NCI-H1436 (cell line): Measurements from ENCODE around the gene SPO11.
"Not testable (repeated sequence)": the region's sequence is repeated elsewhere in the genome, so short reads cannot be mapped to it uniquely, and the experiment has no call there.

Experiments
- DNase-seq: peaks from one replicate; lab custom pipeline; 2025; lab: John Stamatoyannopoulos, UW

SPO11 gene

DNA sequence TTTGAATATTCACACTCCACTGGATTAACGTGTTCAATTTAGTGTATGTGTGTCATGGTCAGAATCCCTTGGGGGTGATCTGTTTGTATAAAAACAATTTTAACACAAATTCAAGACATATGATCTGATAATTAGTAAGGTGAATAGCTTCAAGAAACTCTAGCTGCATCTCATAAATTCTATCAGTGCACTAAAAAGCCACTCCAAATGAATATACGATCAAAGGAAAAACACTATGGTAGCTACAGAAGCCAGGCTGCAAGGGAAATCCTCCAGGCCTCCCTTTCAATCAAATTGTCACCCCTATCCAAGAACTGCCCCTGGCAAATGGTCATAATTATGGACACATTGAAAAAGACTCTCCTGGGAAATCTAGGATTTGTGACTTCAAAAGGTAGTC lies 12.1 kb downstream of the SPO11 start:
- no peak for DNase-seq

DNA sequence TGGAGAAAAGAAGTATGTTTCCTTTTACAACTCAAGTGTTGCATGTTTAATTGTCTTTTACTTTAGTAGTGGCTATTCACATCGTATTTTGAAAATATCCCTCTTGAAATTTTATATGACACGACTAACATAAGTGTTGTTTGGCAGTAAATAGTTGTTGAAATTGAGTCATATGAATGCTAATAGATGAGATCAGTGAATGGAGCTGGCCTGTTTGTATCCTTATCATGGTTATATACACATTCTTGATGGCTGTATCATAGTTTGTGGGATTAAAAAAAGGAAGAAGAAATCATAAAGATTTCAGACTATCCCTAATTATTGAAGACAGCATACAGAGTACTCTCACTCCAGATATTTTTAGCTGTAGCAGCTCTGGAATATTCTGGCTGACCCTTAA lies 13.2 kb downstream of the SPO11 start:
- DNase-seq = no peak

DNA sequence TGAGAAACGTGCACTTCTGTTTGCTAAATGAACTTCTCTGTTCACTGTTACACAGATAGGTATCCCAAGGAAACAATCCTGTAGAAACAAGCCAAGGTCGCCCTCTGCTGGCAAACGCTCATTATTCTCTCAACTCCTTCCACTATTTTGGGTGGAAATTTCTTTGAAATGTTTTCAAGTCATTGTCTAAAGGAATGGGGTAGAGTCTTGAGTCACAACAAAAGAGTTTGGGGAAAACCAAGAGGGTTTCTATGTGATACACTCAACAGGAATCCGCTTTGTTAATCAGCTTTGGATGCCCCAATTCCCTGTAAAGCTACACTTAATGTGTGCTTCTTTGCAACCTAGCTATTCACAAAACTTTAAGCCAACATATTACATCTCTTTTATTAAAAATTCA lies 16.9 kb downstream of the SPO11 start:
- DNase-seq = peak; percentile 45

DNA sequence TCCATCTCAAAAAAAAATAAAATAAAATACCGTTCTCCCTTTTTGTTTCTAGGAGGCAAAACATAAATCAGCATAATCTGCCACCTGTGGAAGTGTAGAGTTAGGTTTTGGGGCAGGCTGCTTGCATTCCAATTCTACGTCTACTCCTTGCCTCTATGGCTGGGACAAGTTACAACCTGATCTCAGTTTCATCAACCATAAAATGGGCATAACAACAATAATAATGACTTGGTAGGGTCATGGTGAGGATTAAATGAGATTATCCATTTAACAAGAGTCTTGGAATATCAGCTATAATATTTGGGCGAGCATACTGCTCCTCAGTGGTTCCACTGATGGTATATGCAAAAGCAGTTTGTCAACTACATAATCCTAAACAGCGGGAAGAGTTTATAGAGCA lies 17.8 kb downstream of the SPO11 start:
- DNase-seq = no peak

DNA sequence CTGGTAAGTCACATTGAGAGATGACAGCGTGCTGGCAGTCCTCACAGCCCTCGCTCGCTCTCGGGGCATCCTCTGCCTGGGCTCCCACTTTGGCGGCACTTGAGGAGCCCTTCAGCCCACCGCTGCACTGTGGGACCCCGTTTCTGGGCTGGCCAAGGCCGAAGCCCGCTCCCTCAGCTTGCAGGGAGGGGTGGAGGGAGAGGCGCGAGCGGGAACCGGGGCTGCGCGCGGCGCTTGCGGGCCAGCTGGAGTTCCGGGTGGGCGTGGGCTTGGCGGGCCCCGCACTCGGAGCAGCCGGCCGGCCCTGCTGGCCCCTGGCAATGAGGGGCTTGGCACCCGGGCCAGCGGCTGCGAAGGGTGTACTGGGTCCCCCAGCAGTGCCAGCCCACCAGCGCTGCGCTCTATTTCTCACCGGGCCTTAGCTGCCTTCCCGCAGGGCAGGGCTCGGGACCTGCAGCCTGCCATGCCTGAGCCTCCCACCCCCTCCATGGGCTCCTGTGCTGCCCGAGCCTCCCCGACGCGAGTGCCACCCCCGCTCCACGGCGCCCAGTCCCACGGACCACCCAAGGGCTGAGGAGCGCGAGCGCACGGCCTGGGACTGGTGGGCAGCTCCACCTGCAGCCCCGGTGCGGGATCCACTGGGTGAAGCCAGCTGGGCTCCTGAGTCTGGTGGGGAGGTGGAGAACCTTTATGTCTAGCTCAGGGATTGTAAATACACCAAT lies 18.8 kb downstream of the SPO11 start:
- not testable (repeated sequence) for DNase-seq

DNA sequence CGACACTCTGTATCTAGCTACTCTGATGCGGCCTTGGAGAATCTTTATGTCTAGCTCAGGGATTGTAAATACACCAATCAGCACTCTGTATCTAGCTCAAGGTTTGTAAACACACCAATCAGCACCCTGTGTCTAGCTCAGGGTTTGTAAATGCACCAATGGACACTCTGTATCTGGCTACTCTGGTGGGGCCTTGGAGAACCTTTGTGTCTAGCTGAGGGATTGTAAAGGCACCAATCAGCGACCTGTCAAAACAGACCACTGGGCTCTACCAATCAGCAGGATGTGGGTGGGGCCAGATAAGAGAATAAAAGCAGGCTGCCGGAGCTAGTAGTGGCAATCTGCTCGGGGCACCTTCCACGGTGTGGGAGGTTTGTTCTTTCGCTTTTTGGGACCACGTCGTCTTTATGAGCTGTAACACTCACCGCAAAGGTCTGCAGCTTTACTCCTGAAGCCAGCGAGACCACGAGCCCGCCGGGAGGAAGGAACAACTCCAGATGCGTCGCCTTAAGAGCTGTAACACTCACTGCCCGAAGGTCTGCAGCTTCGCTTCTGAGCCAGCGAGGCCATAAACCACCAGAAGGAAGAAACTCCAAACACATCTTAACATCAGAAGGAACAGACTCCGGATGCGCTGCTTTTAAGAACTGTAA lies 19.4 kb downstream of the SPO11 start:
- DNase-seq = not testable (repeated sequence)

DNA sequence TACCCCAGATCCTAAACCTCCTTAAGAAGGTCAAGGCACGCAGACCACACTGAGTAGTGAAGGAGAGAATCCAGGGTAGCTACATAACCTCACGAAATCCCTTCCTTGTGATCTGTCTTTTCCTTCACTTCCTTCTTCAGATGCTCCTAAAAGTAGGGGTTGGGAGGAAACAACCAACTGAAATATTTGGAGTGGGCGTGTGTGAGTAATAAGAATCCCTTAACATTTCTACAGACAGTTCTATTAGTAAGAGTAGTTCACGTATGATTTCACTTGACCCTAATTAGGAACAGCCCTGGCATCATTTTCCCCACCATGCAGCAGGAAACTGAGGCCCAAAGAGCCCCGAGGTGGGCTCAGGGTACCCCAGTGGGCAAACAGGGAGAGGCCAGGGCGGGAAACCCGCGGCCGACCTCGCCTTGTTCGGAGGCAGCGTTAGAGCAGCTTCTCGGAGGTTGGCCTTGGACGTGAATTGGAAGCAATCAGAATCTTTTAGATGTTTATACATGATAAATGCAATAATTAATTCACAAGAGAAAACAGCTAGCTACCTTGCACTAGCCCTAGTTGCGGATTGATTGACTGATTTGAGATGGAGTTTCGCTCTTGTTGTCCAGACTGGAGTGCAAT lies 20.6 kb downstream of the SPO11 start:
- DNase-seq = no peak

DNA sequence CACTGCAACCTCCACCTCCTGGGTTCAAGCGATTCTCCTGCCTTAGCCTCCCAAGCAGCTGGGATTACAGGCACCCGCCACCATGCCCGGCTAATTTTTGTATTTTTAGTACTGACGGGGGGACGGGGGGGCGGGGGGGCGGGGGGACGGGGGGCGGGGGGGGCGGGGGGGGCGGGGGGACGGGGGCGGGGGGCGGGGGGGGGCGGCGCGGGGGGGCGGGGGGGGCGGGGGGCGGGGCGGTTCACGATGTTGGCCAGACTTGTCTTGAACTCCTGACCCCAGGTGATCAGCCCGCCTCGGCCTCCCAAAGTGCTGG lies 21.1 kb downstream of the SPO11 start:
- DNase-seq = not testable (repeated sequence)

DNA sequence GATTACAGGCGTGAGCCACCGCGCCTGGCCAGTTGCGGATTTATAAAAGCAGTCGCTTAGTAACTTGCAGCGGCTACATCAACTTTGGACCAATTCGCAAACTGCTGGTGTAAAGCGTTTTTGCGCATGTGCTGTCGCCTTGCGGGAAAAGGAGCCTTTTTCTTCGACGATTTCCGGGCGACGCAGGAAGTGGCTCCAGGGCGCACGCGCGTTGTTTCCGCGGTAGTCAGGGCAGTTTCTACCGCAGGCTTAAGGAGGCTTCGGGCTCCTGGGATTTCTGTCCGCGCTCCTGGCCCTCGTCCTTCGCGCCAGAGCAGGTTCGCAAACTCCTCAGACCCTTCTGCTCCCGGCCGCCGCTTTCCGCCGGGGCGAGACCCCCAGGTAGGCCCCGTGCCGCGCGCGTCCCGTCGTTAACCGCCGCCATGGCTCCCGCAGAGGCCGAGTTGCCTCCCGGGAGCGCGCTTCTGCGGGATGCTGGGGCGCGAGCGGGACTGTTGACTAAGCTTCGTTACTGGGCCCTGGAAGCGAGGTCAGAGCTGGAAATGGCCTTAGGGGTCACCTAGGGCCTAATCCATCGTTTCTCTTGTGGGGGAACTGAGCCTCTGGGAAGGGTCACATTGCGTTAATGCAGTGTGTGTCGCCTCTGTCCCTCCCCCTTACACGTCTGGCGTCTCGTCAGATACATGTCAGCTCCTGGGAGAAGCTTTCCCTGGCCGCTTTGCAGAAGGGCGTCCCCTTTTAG lies 21.6 kb downstream of the SPO11 start, which contains the start of gene RAE1:
RAE1 (plus strand) TSS at position 214 of the 742 bp plus-strand sequence. CDS start 2,784 bp downstream, outside the sequence.
- DNase-seq = peak; percentile 89

DNA sequence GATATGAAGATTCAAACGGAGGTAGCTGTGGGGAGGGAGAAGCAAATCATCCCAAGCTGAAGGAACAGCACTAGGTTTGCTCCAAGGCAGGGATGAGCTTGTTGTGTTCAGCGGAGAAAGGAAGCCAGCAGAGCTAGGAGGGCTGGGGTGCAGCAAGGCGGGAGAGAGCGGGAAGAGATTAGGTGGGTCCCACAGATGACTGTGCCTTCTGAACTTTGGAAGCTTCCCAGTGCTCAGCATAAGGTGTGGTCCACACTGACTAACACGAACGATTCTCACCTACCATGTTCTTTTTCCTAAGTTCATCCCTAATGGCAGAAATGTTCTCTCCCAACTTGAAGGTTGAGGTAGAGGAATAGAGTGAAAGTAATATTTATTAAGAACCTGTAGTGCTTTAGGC lies 22.7 kb downstream of the SPO11 start:
- DNase-seq = no peak

DNA sequence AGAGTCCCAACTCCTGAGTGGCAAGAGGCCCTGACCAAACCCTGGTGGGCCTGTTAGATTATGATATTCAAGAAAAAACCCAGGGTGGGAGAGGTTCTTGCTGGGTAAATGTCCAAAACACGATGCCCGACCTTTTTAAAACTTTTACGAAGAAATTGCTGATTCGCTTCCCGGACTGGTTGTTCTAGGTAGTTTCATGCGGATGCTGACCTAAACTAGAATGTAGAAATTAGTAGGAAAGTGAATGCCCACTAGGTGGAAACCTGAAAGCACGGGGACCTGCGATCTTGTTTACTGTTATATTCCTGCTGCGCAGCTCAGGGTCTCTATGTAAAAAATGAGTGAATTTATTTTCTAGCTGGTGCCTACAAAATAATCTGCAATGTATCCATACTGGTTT lies 23.7 kb downstream of the SPO11 start:
- DNase-seq = no peak

DNA sequence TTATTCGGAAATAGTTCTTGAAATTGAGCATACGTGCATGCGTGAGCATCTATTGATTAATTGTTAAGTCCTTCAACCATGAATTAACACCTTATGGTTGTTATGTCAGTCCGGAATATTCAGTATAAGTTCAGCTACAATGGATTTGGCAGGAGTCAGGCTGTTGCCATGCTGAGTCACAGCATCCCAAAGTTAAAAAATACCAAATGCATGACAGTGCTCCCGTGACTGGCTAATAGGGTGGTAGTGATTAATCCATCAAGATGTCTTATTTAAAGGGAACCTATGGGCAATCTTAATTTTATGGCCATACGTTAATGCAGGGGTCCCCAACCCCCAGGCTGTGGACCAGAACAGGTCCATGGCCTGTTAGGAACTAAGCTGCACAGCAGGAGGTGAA lies 31.9 kb downstream of the SPO11 start:
- DNase-seq = no peak

DNA sequence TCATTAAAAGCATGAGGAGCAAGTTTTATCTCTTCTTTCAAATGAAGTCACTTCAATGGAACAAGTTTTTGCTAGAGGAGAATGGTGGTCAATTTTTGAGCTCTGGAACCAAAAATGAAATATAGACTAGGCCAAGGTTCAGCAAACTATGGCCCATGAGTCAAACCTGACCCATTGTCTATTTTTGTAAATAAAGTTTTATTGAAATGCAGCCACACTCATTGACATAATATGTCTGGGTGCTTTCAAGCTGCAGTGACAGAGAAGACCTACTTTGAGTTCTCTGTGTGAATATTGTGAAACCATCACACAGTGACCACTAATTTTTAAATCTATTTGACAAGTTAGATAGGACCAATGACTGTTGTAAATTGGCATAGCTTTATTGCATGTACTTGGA lies 34.8 kb downstream of the SPO11 start:
- DNase-seq = no peak

DNA sequence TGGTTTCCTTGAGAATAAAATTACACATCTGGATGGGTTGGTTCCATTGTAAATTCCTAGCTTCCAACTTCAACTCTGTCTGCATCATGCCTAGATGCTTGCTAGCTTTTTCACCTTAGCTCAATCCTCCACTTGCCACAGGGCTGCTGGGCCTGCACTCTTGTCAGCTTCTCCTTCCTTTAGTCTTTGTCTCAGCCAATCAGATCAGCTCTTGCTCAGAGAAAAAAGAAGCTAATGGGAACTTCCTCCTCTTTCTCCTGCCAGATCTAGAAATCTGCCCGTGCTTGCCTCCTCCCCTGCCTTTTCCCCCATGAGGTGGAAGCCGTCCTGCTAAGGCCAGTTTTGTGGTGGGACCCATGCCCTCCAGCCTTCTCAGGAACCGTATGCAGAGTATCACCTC lies 40.0 kb downstream of the SPO11 start:
- DNase-seq = no peak

DNA sequence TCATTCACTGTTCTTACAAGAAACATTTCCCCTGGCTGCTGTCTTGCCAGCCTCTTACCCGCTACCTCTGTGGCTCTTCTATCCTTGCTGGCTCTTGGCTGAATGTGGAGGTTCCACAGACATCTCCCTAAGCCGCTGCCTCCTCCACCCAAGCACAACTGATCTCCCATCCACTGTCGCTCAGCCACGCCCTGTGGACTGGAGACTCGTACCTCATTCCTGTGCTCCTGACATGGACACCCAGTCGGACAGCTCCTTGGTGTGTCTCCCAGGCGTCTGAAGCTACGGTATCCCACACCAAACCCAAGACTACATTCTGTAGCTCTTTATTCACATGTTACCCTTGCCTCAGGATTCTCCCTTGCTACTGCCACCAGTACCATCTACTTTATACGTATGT lies 40.7 kb downstream of the SPO11 start:
- DNase-seq = no peak

DNA sequence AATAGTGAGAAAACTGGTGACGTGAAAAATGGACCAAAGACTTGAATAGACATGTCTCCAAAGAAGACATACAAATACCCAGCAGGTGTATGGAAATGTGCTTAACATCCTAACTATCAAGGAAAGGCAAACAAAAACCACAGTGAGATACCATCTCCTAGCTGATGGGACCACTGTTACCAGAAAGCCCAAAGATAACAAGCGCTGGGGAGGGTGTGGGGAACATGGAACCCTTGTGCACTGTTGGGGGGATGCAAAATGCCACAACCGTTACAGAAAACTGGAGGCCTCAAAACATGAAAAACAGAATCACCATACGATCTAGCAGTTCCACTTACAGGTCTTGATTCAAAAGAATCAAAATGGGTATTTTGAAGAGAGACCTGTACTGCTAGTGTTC lies 41.8 kb downstream of the SPO11 start:
- DNase-seq = no peak

DNA sequence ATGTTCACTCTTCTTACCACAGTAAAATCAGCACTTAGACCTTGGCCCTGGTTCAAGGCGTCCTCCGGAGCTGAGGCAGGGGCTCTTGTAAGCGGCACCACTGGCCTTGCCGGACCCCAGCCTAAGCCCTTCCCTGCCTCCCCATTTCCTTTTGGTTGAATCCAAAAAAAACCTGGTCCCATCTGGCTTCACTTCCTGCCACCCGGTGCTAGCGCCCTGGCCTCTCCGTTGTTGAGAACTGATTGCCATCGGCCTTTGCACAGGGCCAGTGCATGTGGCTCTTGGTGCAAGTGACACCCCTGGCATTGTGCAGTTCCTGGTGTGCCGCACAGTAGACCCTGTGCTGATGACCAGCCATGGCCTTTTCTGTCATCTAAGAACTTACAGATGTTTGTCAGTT lies 42.6 kb downstream of the SPO11 start:
- no peak for DNase-seq

DNA sequence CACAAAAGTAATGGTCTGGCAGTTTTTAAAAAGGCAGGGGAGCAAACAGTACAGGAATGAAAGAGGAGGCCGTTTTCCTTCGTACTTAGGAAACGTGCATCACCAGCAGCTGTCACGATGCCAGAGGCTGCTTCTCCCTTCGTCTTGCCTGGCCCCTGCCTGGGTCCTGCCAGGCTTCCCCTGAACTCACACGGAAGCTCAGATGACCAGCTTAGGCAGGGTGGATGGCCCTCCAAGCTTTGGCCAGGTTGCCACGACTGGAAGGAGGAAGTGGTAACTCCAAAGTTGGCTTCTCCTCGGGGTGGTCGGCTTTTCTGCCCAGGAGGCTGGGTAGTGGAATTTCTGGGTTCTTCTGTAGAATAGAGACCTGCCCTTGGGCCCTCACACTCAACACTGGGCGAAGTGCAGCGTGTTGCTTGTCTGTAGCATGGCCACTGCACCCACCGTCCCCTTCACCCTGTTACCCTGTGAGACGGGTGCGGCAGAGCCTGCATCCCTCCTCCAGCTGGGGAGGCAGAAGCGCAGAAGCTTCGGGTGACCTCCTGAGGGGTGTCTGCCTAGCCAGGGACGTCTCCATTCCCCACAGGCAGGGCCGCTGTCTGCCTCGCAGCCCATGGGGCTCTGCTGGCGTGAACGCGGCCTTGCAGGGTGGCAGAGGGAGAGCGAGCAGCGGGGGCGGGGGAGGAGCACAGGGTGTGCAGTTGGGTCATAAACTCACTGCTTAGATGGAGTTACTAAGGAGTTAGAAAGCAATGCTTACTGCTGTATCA lies 43.2 kb downstream of the SPO11 start:
- DNase-seq = no peak

DNA sequence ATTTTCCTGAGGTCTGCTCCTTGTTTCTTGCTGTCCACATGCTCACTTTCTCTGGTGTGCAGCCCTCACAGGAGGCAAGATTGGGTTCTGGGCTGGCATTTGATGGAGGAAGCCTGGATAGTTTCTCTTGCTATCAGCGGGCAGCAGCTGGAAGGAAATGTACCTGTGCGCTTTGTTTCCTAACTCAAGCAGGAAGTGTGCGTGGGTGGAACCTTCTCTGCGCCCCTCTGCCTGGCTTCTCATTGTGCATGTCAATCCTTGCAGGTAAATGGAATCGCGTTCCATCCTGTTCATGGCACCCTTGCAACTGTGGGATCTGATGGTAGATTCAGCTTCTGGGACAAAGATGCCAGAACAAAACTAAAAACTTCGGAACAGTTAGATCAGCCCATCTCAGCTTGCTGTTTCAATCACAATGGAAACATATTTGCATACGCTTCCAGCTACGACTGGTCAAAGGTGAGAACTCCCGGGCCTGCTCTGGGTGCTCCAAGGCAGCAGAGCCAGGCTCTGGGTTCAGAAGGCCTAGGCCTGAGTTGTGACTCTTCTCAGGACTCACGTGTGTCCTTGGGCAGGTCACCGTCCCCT lies 44.8 kb downstream of the SPO11 start:
- no peak for DNase-seq

DNA sequence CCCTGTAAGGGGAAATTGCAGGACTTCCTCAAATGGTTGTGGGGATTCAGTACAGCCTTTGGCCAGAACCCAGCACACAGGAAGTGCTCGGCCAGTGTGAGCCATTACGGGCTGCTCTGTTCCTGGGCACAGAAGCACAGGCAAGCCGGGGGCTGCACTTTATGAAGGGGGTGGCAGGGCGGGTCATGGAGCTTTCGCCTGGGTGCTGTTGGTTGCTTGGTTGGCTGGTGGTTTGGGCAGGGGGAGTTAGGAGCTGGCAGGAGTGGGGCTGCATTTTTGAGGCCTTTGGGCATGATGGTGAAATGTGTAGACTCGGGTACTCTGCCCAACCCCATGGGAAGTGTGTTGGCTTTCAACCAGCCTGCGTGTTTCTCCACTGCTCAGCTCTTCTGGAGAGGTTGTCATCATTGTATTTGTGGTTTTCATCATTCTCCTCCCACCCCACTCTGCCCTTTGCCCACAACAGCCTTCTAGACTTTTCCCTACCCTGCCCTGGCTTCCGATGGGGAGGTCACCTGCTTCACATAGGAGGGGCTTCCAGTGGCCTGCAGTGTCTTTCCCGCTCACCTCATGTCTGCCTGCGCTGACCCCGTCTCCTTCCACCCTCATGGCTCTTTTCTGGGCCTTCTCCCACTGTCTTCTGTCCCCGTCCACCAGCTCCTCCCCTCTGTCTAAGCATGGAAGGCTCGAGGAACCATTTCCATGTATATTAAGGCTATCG lies 45.5 kb downstream of the SPO11 start:
- no peak for DNase-seq

DNA sequence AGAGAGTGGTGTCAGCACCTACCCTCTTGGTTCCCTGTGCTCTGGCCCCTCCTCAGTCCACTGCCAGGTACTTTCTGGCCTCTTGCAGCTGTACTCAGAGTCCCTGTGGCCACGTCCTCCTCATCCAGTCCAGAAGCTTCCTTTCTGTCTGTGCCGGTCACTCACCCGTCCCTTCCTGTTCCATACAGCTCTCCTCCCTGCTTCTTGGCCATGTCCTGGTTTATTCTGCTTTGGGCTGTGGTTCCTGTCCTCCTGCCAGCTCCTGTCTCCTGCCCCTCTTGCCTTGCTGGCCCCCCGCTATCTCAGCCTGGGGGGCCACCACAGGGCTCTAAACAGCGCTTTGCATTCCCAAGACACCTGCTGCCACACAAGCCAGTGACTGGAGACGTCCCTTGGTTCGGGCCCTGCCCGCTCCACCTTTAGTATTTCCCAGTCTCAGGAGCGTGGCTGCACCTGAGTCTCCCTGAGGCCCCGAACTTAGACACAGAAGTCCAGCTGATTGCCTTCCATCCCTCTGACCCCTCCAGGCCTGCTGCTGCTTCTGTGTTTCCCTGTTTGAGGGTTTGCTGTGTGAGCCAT lies 46.1 kb downstream of the SPO11 start:
- DNase-seq = no peak
